ENCODE data around the gene EBI3.

EBI3 gene

DNA sequence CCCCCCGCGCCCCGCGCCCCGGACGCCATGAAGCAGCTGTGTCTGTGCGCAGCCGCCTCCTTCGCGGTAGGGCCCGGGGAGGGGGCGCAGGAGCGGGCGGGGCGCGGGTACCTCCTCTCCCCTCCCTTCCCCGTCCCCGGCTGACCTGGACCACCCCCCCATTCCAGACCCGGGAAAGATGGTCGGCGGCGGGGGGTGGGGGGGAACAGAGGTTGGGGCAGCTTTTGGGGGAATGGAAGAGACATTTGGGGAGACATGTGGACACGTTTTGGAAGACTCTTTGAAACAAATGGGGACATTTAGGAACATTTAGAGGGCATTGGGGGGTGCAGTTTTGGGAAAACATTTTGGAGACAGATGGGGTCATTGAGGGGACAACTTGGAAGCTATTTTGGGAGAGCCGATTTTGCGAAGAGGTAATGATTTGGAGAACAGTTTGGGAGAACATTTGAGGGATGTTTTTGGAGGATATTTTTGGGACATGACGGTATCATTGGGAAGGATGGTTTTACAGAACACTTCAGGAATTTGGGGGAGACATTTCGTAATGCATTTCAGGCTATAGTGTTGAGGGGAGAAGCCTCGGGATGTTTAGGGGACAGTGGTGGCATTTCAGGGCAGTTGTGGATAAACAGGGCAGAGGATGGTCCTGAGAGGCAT lies 30.7 kb upstream of the EBI3 start:
- Histone ChIP-seq H3K27me3 (peaks cover 89% of the 10 kb centered on the region), H3K36me3 (no peaks in the 10 kb centered on the region), H3K27ac (no peak overlapping the region), H3K4me1 (ENCODE audit: control insufficient read depth in 1 of 2, insufficient read depth in 1 of 2, low read depth in 1 of 2, low read length in 1 of 2) (no peaks in the 10 kb centered on the region), H3K4me3 (ENCODE audit: low read depth in 1 of 2, low read length in 1 of 2) (no peak overlapping the region), H3K9me3 (no peaks in the 10 kb centered on the region)
- TF ChIP-seq, protein P1, sequence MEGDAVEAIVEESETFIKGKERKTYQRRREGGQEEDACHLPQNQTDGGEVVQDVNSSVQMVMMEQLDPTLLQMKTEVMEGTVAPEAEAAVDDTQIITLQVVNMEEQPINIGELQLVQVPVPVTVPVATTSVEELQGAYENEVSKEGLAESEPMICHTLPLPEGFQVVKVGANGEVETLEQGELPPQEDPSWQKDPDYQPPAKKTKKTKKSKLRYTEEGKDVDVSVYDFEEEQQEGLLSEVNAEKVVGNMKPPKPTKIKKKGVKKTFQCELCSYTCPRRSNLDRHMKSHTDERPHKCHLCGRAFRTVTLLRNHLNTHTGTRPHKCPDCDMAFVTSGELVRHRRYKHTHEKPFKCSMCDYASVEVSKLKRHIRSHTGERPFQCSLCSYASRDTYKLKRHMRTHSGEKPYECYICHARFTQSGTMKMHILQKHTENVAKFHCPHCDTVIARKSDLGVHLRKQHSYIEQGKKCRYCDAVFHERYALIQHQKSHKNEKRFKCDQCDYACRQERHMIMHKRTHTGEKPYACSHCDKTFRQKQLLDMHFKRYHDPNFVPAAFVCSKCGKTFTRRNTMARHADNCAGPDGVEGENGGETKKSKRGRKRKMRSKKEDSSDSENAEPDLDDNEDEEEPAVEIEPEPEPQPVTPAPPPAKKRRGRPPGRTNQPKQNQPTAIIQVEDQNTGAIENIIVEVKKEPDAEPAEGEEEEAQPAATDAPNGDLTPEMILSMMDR (IDR thresholded peaks at IDR 0.05), result no peak

DNA sequence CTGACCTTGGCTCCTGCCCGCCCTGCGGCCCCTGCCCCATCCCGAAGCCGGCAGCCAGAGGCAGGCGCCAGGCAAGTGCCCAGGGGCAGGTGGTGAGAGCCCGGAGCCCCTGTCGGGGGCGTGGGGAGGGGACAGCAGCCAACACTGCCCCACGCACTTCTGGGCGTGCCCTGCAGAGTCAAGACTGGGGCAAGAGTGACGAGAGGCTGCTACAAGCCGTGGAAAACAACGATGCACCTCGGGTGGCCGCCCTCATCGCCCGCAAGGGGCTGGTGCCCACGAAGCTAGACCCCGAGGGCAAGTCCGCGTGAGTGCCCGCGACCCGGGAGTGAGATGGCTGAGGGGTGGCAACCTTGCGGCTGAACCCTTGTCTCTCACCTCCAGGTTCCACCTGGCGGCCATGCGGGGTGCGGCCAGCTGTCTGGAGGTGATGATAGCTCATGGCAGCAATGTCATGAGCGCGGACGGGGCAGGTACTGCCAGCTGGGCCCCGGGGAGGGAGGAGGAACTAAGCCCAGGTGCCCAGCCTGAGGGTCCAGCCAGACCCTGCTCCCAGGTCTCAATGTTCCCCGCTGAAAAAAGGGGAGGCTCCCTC lies 29.5 kb upstream of the EBI3 start:
- H3K36me3 ChIP-seq, result no peaks in the 10 kb centered on the region
- H3K27me3 ChIP-seq, result peaks cover 77% of the 10 kb centered on the region
- TF ChIP-seq, protein P1 (IDR thresholded peaks at IDR 0.05), result no peak
- H3K9me3 ChIP-seq, result no peaks in the 10 kb centered on the region
- no peaks in the 10 kb centered on the region for H3K4me1 ChIP-seq (ENCODE audit: control insufficient read depth in 1 of 2, insufficient read depth in 1 of 2, low read depth in 1 of 2, low read length in 1 of 2)
- no peak overlapping the region for H3K27ac ChIP-seq
- no peak overlapping the region for H3K4me3 ChIP-seq (ENCODE audit: low read depth in 1 of 2, low read length in 1 of 2)

DNA sequence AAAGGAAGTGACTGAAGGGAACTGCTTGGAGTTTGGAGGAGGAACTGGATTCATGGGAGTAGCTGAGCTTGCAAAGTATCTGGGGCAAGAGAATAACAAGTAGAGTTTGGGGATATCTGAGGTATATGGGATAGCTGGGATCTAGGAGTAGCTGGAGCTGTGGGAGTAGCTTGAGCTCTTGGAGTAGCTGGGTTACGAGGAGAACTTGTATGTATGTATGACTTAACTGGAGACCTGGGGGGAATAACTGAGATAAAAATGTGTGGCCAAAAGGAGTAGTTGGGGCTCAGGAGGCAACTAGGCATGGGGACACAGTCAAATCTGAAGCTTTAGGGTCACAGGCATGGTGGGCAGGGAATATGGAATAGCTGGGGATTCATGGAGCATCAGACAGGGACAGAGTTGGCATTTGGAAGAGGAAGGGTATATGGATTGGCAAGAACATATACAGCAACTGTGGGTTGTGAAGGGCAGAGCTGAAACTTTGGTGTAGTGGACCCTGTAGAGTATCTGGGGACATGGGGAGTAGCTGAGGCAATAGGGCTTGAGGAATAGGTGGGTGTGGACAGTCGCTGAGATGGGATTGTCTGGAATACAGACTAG lies 28.3 kb upstream of the EBI3 start:
- Histone ChIP-seq H3K4me3 (ENCODE audit: low read depth in 1 of 2, low read length in 1 of 2) (no peak overlapping the region), H3K27me3 (peaks cover 67% of the 10 kb centered on the region), H3K9me3 (no peaks in the 10 kb centered on the region), H3K36me3 (no peaks in the 10 kb centered on the region), H3K27ac (no peak overlapping the region), H3K4me1 (ENCODE audit: control insufficient read depth in 1 of 2, insufficient read depth in 1 of 2, low read depth in 1 of 2, low read length in 1 of 2) (no peaks in the 10 kb centered on the region)
- TF ChIP-seq, protein P1 (IDR thresholded peaks at IDR 0.05), result no peak

DNA sequence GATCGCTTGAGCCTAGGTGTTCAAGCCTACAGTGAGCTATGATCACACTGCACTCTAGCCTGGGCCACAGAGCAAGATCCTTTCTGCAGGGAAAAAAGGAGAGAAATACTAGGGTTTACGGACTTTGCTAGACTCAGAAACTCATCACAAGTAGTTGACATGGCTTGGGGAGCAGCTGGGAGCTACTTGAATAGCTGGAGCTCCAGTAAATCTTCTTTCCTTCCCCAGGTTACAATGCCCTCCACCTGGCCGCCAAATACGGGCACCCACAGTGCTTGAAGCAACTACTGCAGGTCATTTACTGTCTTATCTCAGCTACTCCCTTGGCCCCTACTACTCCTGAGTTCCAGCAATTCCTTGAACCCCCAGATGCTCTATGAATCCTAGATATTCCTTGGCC lies 27.5 kb upstream of the EBI3 start:
- H3K27ac ChIP-seq, result no peak overlapping the region
- TF ChIP-seq, protein P1 (IDR thresholded peaks at IDR 0.05), result no peak
- H3K36me3 ChIP-seq, result no peaks in the 10 kb centered on the region
- peaks cover 59% of the 10 kb centered on the region for H3K27me3 ChIP-seq
- H3K4me1 ChIP-seq (ENCODE audit: control insufficient read depth in 1 of 2, insufficient read depth in 1 of 2, low read depth in 1 of 2, low read length in 1 of 2), result no peaks in the 10 kb centered on the region
- no peak overlapping the region for H3K4me3 ChIP-seq (ENCODE audit: low read depth in 1 of 2, low read length in 1 of 2)
- no peaks in the 10 kb centered on the region for H3K9me3 ChIP-seq

DNA sequence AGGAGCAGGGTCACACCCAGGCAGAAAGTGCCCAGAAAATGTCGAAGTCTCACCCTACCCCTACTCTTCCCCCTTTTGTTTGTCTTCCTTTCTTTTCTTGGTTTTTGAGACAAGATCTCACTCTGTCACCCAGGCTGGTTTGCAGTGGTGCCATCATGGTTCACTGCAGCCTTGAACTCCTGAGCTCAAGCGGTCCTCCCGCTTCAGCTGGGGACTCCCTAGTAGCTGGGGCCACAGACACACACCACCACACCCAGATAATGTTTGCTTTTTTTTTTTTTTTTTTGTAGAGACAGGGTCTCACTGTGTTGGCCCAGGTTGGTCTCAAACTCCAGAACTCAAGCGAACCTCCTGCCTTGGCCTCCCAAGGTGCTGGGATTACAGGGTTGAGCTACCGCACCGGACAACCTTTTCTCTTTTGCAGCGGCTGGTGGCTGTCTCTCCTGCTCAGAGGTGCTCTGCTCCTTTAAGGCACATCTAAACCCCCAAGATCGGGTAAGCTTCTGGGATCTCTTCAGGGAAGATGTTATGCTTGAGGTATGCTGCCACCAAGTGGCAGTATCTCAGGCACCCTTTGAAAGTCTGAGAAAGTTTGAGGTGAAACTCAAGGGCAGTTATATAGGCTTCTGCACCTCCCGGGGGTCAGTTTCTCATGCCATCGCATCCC lies 22.4 kb upstream of the EBI3 start:
- H3K27ac ChIP-seq, result no peak overlapping the region
- H3K9me3 ChIP-seq, result no peaks in the 10 kb centered on the region
- TF ChIP-seq, protein P1 (IDR thresholded peaks at IDR 0.05), result no peak
- H3K27me3 ChIP-seq, result peaks cover 8% of the 10 kb centered on the region
- H3K36me3 ChIP-seq, result no peaks in the 10 kb centered on the region
- no peaks in the 10 kb centered on the region for H3K4me1 ChIP-seq (ENCODE audit: control insufficient read depth in 1 of 2, insufficient read depth in 1 of 2, low read depth in 1 of 2, low read length in 1 of 2)
- no peak overlapping the region for H3K4me3 ChIP-seq (ENCODE audit: low read depth in 1 of 2, low read length in 1 of 2)

Measured in neutrophil (primary cell).